ENCODE measurements around the gene TMEM256.

Gene TMEM256

GRCh38 chr17:7354262-7354843, 49.5 kb downstream of the TMEM256 start:
- DNase-seq (ENCODE audit: extremely low read depth in 1 of 2, low read depth in 1 of 2) = peak in 1 of 2 donors; percentile 20
